Measurements from ENCODE around the gene CAMKMT.

The CAMKMT gene

GRCh38 chr2:44802777-44803424 lies 441.2 kb downstream of the CAMKMT start:
- no peaks in the 10 kb centered on the region for H3K27me3 ChIP-seq (ENCODE audit: insufficient read depth, low read length)
- H3K79me2 ChIP-seq (ENCODE audit: insufficient read depth, low read length), result no peaks in the 10 kb centered on the region
- H3K4me3 ChIP-seq (ENCODE audit: low read depth, low read length, poor library complexity, severe bottlenecking), result no peak overlapping the region
- no peaks in the 10 kb centered on the region for H3K9me2 ChIP-seq (ENCODE audit: low read depth, low read length)
- H3K27ac ChIP-seq (ENCODE audit: low read depth, low read length, poor library complexity, severe bottlenecking), result no peak overlapping the region
- H4K20me1 ChIP-seq (ENCODE audit: insufficient read depth, low read length), result no peaks in the 10 kb centered on the region
- no peak overlapping the region for H3K4me2 ChIP-seq (ENCODE audit: low read length)
- H3K9me3 ChIP-seq (ENCODE audit: low read length), result no peaks in the 10 kb centered on the region
- H3K9ac ChIP-seq (ENCODE audit: low read length), result no peak overlapping the region
- TF ChIP-seq, protein P1, sequence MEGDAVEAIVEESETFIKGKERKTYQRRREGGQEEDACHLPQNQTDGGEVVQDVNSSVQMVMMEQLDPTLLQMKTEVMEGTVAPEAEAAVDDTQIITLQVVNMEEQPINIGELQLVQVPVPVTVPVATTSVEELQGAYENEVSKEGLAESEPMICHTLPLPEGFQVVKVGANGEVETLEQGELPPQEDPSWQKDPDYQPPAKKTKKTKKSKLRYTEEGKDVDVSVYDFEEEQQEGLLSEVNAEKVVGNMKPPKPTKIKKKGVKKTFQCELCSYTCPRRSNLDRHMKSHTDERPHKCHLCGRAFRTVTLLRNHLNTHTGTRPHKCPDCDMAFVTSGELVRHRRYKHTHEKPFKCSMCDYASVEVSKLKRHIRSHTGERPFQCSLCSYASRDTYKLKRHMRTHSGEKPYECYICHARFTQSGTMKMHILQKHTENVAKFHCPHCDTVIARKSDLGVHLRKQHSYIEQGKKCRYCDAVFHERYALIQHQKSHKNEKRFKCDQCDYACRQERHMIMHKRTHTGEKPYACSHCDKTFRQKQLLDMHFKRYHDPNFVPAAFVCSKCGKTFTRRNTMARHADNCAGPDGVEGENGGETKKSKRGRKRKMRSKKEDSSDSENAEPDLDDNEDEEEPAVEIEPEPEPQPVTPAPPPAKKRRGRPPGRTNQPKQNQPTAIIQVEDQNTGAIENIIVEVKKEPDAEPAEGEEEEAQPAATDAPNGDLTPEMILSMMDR (IDR thresholded peaks at IDR 0.05; ENCODE audit: low read length), result no peak
- no peak for TF ChIP-seq EZH2 (IDR thresholded peaks at IDR 0.05; ENCODE audit: borderline replicate concordance, low read length)
- H2AFZ ChIP-seq (ENCODE audit: low read length), result no peak overlapping the region
- H3K36me3 ChIP-seq (ENCODE audit: insufficient read depth, low read length), result no peaks in the 10 kb centered on the region
- no peaks in the 10 kb centered on the region for H3F3A ChIP-seq (ENCODE audit: insufficient read depth, low read length)
- no peaks in the 10 kb centered on the region for H3K4me1 ChIP-seq (ENCODE audit: insufficient read depth, low read length, severe bottlenecking)

GRCh38 chr2:44804406-44805265 lies 442.9 kb downstream of the CAMKMT start:
- Histone ChIP-seq H3K79me2 (ENCODE audit: insufficient read depth, low read length) (no peaks in the 10 kb centered on the region), H3K4me2 (ENCODE audit: low read length) (no peak overlapping the region), H3K27me3 (ENCODE audit: insufficient read depth, low read length) (no peaks in the 10 kb centered on the region), H3K9me3 (ENCODE audit: low read length) (no peaks in the 10 kb centered on the region), H4K20me1 (ENCODE audit: insufficient read depth, low read length) (no peaks in the 10 kb centered on the region), H3K36me3 (ENCODE audit: insufficient read depth, low read length) (no peaks in the 10 kb centered on the region), H2AFZ (ENCODE audit: low read length) (no peak overlapping the region), H3K27ac (ENCODE audit: low read depth, low read length, poor library complexity, severe bottlenecking) (no peak overlapping the region), H3K4me1 (ENCODE audit: insufficient read depth, low read length, severe bottlenecking) (no peaks in the 10 kb centered on the region), H3K9ac (ENCODE audit: low read length) (no peak overlapping the region), H3K9me2 (ENCODE audit: low read depth, low read length) (no peaks in the 10 kb centered on the region), H3F3A (ENCODE audit: insufficient read depth, low read length) (no peaks in the 10 kb centered on the region), H3K4me3 (ENCODE audit: low read depth, low read length, poor library complexity, severe bottlenecking) (no peak overlapping the region)
- no peak for TF ChIP-seq EZH2 (IDR thresholded peaks at IDR 0.05; ENCODE audit: borderline replicate concordance, low read length)
- TF ChIP-seq, protein P1 (IDR thresholded peaks at IDR 0.05; ENCODE audit: low read length), result no peak

DNA sequence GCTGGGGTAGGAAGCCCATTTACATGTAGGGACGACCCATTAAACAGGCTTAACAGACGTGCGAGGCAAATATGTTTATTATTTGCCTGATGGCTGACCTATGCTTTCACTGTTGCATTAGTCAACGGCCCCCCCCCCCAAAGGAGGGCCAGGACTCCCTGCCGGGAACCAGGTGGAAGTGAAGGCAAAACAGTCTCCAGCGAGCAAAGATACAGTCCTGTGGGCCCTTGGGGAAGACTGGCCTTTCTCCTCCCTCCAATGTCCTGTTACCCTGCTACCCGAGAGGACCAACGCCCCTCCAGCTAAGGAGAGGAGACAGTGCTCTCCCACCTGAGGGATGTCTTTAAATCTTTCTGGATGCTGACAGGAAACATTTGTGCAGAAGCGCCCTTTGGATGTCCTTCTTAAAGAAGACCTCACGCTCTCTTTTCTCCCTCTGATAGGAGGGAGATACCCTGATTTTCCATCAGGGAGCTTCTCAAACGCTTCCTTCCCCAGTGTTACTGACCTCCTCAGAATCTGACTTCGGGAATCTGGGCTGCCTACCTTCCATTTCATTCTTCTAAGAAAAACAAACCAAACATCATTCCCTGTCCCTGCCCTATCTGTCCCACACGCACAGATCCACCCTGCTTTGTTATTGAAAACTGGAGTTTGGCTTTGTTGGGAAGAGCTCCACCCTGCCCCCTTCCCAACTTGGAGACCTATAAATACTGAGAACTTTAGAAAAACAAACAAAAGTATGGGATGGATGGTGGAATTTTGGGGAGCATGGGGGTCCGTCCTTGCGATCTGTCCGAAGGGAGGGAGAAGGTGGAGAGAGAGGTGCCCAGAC lies 443.9 kb downstream of the CAMKMT start:
- no peaks in the 10 kb centered on the region for H4K20me1 ChIP-seq (ENCODE audit: insufficient read depth, low read length)
- H3K4me1 ChIP-seq (ENCODE audit: insufficient read depth, low read length, severe bottlenecking), result no peaks in the 10 kb centered on the region
- H3K27ac ChIP-seq (ENCODE audit: low read depth, low read length, poor library complexity, severe bottlenecking), result no peak overlapping the region
- no peaks in the 10 kb centered on the region for H3K27me3 ChIP-seq (ENCODE audit: insufficient read depth, low read length)
- no peaks in the 10 kb centered on the region for H3K36me3 ChIP-seq (ENCODE audit: insufficient read depth, low read length)
- H3F3A ChIP-seq (ENCODE audit: insufficient read depth, low read length), result no peaks in the 10 kb centered on the region
- no peak overlapping the region for H2AFZ ChIP-seq (ENCODE audit: low read length)
- TF ChIP-seq EZH2 (IDR thresholded peaks at IDR 0.05; ENCODE audit: borderline replicate concordance, low read length), result no peak
- TF ChIP-seq, protein P1 (IDR thresholded peaks at IDR 0.05; ENCODE audit: low read length), result no peak
- no peak overlapping the region for H3K9ac ChIP-seq (ENCODE audit: low read length)
- no peak overlapping the region for H3K4me3 ChIP-seq (ENCODE audit: low read depth, low read length, poor library complexity, severe bottlenecking)
- H3K4me2 ChIP-seq (ENCODE audit: low read length), result no peak overlapping the region
- no peaks in the 10 kb centered on the region for H3K79me2 ChIP-seq (ENCODE audit: insufficient read depth, low read length)
- no peaks in the 10 kb centered on the region for H3K9me3 ChIP-seq (ENCODE audit: low read length)
- no peaks in the 10 kb centered on the region for H3K9me2 ChIP-seq (ENCODE audit: low read depth, low read length)
